ENCODE measurements around the gene R3HDM4. TPM values are rescaled to one million over a fixed set of nuclear protein-coding genes. Genes with fewer than 3 reads are reported as not detected.

The R3HDM4 gene
- total and polyA plus RNA-seq, 9 of the 15 experiments (the other 6 are each of a cell fraction or from before 2014, with no cell fraction given): 3.2 to 154 (median 59.0) TPM

GRCh38 chr19:953445-954271 is 40.6 kb upstream of the R3HDM4 start (continued):
- TF ChIP-seq RBBP5 (IDR thresholded peaks at IDR 0.05; ENCODE audit: borderline replicate concordance, insufficient read depth, low read length, poor library complexity, severe bottlenecking) (peak; percentile 43), GTF2F1 (IDR thresholded peaks at IDR 0.05; ENCODE audit: low read depth, low read length) (no peak), SMARCA4 (IDR thresholded peaks at IDR 0.05) (0 out of 2 replicates have a peak, but pooled peaks have one; percentile 8), CCNT2 (IDR thresholded peaks at IDR 0.05; ENCODE audit: borderline replicate concordance, extremely low read depth, insufficient read length, low read depth, low read length) (no peak), BCL6 (CRISPR knock-in tag; IDR thresholded peaks at IDR 0.05) (no peak), ZNF408 (CRISPR knock-in tag; IDR thresholded peaks at IDR 0.05; ENCODE audit: low read depth) (no peak), HLTF (IDR thresholded peaks at IDR 0.05) (no peak), ZSCAN29 (IDR thresholded peaks at IDR 0.05) (no peak), CBFA2T3 (IDR thresholded peaks at IDR 0.05) (0 out of 2 replicates have a peak, but pooled peaks have one; percentile 1), REST (IDR thresholded peaks at IDR 0.05; ENCODE audit: borderline replicate concordance) (no peak), REST (CRISPR knock-in tag; IDR thresholded peaks at IDR 0.05; ENCODE audit: low read depth) (no peak), PRDM10 (IDR thresholded peaks at IDR 0.05; ENCODE audit: partially characterized antibody) (no peak), SMAD4 (CRISPR knock-in tag; conservative IDR thresholded peaks at IDR 0.05) (no peak), RHOXF2B (CRISPR knock-in tag; conservative IDR thresholded peaks at IDR 0.05) (no peak), ZFX (CRISPR knock-in tag; IDR thresholded peaks at IDR 0.05) (peak; percentile 23; the same call in 1 of the 2 replicates)

All from K562 (cell line).